ENCODE measurements around the gene TMEM269.

The TMEM269 gene

DNA sequence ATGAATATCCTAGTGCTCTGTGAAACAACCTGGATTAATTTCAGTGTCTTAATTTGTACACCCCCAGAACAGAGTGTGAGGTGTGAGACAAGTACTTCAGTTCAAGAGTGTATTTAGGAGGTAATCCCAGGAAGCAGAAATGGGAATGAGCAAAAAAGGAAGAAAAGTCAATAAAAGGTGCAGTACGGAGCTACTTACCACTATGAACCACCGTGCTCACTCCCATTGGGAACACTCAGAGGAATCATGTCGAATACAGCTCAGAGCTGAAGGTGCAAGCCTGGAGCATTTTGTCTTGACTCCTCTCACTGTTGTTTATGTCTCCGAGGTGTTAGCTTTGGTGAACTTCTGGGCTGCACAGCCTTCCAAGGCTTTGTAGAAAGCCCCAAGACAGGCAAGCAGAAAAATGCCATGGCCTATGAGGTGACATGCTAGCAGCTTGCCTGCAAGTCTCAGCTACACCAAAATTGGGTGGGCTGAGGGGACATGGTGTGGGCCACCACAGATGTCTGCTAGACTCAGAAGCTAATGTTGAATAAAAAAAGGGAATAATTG is 39.8 kb downstream of the TMEM269 start:
- Histone ChIP-seq H3K4me1 (ENCODE audit: insufficient read depth, low read length) (peaks cover 8% of the 10 kb centered on the region), H2AFZ (ENCODE audit: low read depth, low read length) (no peak overlapping the region), H3K27me3 (ENCODE audit: insufficient read depth, low read length) (no peaks in the 10 kb centered on the region), H3K4me3 (ENCODE audit: low read length) (no peak overlapping the region), H3K36me3 (ENCODE audit: insufficient read depth, low read length) (no peaks in the 10 kb centered on the region), H3K9me3 (ENCODE audit: low read length) (no peaks in the 10 kb centered on the region)

DNA sequence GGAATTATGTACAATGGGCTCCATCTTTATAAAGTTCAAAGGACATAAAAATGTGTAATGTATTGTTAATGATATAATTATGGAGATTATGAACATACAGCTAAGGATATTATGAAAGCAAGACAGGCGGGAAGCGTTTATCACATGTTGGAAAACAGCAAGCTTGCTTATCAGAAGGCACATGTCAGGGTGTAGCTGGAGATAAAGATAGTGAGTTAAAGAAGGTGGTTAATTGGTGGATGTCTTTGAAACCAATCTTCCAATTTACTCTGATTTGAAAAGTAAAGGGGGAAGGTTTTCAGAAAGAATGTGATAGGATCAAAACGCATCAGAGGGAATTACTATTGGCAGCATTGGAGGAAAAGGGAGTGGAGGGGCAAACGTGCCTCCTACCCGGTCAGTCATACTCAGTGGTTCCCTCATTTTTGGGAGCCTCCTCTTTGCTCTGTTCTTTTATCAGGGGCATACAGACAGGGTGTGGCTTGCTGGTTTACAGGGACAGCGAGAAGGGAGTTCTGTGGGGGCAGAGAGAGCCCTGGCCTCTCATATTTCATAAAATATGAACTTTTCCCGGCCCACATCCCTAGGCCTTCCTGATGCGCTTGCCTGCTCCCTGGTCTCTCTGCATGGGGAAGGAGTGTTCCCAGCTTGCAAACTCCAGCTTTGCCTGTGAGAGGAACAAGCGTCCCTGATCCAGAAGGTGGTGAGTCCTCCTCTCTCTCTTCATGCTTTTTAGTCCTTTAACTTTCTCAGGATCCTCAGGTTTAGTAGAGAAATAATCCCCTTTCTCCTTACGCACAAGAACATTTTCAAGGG is 40.5 kb downstream of the TMEM269 start:
- no peaks in the 10 kb centered on the region for H3K36me3 ChIP-seq (ENCODE audit: insufficient read depth, low read length)
- H3K27me3 ChIP-seq (ENCODE audit: insufficient read depth, low read length), result no peaks in the 10 kb centered on the region
- H3K4me3 ChIP-seq (ENCODE audit: low read length), result no peak overlapping the region
- no peak overlapping the region for H2AFZ ChIP-seq (ENCODE audit: low read depth, low read length)
- no peaks in the 10 kb centered on the region for H3K9me3 ChIP-seq (ENCODE audit: low read length)
- peaks cover 8% of the 10 kb centered on the region for H3K4me1 ChIP-seq (ENCODE audit: insufficient read depth, low read length)

DNA sequence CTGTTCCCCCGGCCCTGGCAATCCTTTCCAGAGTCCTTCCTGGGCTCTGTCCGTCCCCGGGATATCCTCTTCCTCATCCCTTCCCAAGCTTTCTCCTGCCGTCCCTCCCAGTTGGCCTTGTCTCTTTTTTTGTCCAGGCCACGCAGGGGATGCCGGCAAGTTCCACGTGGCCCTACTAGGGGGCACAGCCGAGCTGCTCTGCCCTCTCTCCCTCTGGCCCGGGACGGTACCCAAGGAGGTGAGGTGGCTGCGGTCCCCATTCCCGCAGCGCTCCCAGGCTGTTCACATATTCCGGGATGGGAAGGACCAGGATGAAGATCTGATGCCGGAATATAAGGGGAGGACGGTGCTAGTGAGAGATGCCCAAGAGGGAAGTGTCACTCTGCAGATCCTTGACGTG is 45.8 kb downstream of the TMEM269 start:
- H3K36me3 ChIP-seq (ENCODE audit: insufficient read depth, low read length), result no peaks in the 10 kb centered on the region
- H3K9me3 ChIP-seq (ENCODE audit: low read length), result no peaks in the 10 kb centered on the region
- peaks cover 4% of the 10 kb centered on the region for H3K4me1 ChIP-seq (ENCODE audit: insufficient read depth, low read length)
- H2AFZ ChIP-seq (ENCODE audit: low read depth, low read length), result no peak overlapping the region
- no peaks in the 10 kb centered on the region for H3K27me3 ChIP-seq (ENCODE audit: insufficient read depth, low read length)
- no peak overlapping the region for H3K4me3 ChIP-seq (ENCODE audit: low read length)

DNA sequence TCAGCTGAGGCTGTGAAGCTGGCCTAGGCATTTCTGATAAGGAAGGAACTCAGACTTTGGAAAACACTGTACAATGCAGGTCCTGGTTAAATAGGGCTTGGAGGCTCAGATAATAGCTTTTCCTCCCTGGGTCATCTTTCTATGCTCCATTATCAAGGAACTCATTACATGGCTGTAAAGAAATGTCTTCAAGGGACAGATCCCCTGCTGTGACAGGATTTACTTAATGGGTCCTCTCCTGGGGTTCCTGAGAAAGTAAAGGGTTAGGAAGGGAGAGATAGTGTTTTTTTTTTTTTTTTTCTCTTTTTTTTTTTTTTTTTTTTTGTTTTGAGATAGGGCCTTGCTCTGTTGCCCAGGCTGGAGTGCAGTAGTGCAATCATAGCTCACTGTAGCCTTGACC is 46.5 kb downstream of the TMEM269 start:
- H3K4me1 ChIP-seq (ENCODE audit: insufficient read depth, low read length), result peaks cover 4% of the 10 kb centered on the region
- no peaks in the 10 kb centered on the region for H3K9me3 ChIP-seq (ENCODE audit: low read length)
- H3K36me3 ChIP-seq (ENCODE audit: insufficient read depth, low read length), result no peaks in the 10 kb centered on the region

DNA sequence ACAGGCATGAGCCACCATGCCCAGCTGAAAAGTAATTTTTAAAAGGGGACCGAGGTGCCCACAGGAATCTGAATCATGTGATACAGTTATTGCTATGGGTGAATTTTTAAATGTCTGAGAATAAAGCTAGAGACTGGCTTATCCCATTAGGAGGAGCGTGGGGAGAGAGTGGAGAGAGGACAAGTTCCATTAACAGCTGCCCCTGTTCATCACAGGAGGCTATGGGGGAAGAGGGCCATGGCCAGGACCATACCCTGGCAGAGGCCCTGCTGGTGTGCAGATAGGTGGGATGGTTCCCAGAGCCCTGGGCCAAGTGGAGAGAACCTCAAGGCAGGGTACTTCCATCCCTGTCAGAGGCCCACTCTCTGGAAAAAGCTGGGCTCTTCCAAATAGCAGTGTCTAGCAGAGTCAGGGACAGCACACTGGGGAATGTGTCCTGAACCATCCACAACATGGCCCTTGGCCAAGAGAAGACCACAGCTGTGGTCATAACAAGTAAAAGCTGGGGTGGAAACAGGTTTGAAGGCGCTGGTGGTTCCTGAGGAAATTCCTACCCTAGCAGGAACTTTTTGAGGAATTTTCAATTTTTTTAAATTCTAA is 48.0 kb downstream of the TMEM269 start:
- H2AFZ ChIP-seq (ENCODE audit: low read depth, low read length), result no peak overlapping the region
- H3K4me3 ChIP-seq (ENCODE audit: low read length), result no peak overlapping the region
- no peaks in the 10 kb centered on the region for H3K27me3 ChIP-seq (ENCODE audit: insufficient read depth, low read length)
- H3K36me3 ChIP-seq (ENCODE audit: insufficient read depth, low read length), result no peaks in the 10 kb centered on the region
- peaks cover 4% of the 10 kb centered on the region for H3K4me1 ChIP-seq (ENCODE audit: insufficient read depth, low read length)
- H3K9me3 ChIP-seq (ENCODE audit: low read length), result no peaks in the 10 kb centered on the region

More for the DNA sequence above, 46.5 kb downstream of the TMEM269 start:
- Histone ChIP-seq H3K4me3 (ENCODE audit: low read length) (no peak overlapping the region), H3K27me3 (ENCODE audit: insufficient read depth, low read length) (no peaks in the 10 kb centered on the region), H2AFZ (ENCODE audit: low read depth, low read length) (no peak overlapping the region)

DNA sequence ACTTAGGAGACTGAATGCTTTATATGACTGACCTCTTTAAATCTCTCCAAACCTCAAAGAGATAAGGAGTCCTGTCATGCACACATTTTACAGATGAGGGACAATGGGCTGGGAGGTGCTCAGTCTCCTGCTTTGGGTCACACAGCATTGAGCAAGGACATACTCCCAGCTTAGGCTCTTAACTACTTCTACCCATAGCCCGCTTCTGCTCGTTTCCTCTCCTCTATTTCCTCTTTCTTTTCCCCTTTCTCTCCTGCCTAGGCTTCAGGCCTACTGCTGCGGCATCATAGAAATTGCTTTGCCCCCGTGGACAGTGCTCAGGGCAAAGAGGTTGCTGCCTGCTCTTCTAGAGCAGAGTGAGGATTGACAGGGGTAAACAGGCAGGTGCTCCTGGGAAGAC is 49.2 kb downstream of the TMEM269 start:
- Histone ChIP-seq H3K4me3 (ENCODE audit: low read length) (no peak overlapping the region), H3K36me3 (ENCODE audit: insufficient read depth, low read length) (no peaks in the 10 kb centered on the region), H3K27me3 (ENCODE audit: insufficient read depth, low read length) (no peaks in the 10 kb centered on the region), H2AFZ (ENCODE audit: low read depth, low read length) (no peak overlapping the region), H3K9me3 (ENCODE audit: low read length) (no peaks in the 10 kb centered on the region), H3K4me1 (ENCODE audit: insufficient read depth, low read length) (peaks cover 4% of the 10 kb centered on the region)

DNA sequence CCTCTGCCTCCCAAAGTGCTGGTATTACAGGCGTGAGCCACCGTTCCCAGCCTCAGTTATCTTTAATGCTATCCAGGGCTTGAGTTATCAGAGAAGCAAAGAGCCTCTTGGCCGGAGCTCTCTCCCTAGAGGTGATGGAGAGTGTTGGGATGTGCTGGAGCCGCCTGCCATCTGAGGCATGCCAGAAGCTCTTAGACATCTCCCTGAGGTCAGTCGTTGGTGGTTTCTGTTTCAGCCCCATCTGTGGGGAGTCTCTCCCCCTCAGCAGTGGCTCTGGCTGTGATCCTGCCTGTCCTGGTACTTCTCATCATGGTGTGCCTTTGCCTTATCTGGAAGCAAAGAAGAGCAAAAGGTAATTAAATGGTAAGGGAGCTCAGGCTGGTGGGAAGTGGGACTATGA is 50.0 kb downstream of the TMEM269 start:
- no peaks in the 10 kb centered on the region for H3K36me3 ChIP-seq (ENCODE audit: insufficient read depth, low read length)
- H3K9me3 ChIP-seq (ENCODE audit: low read length), result no peaks in the 10 kb centered on the region
- H3K4me3 ChIP-seq (ENCODE audit: low read length), result no peak overlapping the region

DNA sequence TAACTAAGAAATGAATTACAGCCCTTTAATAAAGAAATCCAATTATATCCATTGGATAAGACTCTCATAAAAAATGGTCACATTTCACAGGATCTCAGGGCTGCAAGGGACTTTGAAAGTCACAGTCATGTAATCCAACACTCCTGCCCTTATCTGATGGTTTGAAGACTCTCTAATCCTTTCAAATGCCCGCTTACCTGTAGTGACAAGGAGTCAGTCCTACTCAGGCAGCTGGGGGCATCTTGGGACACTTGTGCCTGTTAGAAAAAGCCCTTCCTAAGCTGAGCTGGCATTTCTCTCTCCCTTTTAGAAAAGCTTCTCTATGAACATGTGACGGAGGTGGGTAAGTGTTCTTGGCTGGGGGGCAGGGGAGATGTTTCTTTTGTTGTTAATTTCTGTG is 50.6 kb downstream of the TMEM269 start:
- Histone ChIP-seq H3K27me3 (ENCODE audit: insufficient read depth, low read length) (no peaks in the 10 kb centered on the region), H3K36me3 (ENCODE audit: insufficient read depth, low read length) (no peaks in the 10 kb centered on the region), H3K4me1 (ENCODE audit: insufficient read depth, low read length) (no peaks in the 10 kb centered on the region), H2AFZ (ENCODE audit: low read depth, low read length) (no peak overlapping the region), H3K4me3 (ENCODE audit: low read length) (no peak overlapping the region), H3K9me3 (ENCODE audit: low read length) (no peaks in the 10 kb centered on the region)

More for the DNA sequence above, 50.0 kb downstream of the TMEM269 start:
- Histone ChIP-seq H2AFZ (ENCODE audit: low read depth, low read length) (no peak overlapping the region), H3K27me3 (ENCODE audit: insufficient read depth, low read length) (no peaks in the 10 kb centered on the region), H3K4me1 (ENCODE audit: insufficient read depth, low read length) (no peaks in the 10 kb centered on the region)

DNA sequence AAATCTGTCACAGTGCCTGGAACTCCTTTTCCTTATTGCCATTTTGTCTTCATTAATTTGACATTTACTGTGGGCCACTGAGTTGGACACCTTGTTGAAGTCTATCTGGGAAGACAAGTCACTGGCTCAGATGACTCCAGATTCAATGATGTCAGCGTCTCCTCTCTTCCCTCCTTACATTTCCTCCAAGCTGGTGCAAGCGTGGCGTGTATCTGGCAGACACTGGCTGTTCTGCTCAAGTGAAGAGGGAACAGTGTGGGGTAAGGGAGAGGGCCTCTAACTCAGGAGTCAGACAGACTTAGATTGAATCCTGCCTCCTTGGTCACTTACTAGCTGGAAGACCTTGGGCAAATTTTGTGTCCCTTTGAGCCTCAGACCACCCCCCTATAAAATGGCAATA is 52.9 kb downstream of the TMEM269 start:
- H3K9me3 ChIP-seq (ENCODE audit: low read length), result no peaks in the 10 kb centered on the region
- H2AFZ ChIP-seq (ENCODE audit: low read depth, low read length), result no peak overlapping the region
- H3K27me3 ChIP-seq (ENCODE audit: insufficient read depth, low read length), result no peaks in the 10 kb centered on the region
- no peaks in the 10 kb centered on the region for H3K36me3 ChIP-seq (ENCODE audit: insufficient read depth, low read length)
- H3K4me3 ChIP-seq (ENCODE audit: low read length), result no peak overlapping the region
- H3K4me1 ChIP-seq (ENCODE audit: insufficient read depth, low read length), result no peaks in the 10 kb centered on the region

DNA sequence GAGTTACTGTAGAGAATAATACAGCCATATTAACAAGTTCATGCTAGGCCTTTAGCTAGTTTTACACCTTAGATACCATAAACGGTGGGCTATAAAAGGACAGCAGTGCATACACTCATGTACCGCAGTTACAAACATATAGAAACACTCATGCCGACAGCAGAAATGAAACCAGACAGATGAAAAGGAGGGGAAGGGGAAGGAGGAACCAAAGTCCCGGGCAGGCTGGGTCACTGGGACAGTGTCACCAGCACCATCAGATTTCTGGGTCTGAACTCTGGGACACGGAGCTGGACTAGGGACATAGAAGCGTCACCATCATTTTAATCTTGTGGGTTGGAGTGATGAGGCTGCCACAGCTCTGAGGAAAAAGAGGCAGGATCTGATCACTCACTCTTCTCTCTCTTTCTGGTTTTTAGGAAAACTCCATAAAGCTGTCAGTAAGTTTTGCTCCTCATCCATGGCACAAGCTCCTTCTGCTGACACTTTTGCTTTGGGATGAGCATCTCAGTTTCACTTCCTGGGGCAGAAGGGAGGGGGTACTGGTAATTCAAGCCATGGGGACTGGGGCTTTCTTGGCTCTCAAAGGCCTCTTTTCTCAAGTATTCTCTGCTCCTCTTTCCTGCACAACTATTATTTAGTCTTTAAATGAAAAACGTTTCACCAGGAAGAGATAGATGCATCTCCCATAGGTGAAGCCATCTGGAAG is 53.8 kb downstream of the TMEM269 start:
- Histone ChIP-seq H3K4me3 (ENCODE audit: low read length) (no peak overlapping the region), H3K4me1 (ENCODE audit: insufficient read depth, low read length) (no peaks in the 10 kb centered on the region), H3K36me3 (ENCODE audit: insufficient read depth, low read length) (no peaks in the 10 kb centered on the region), H2AFZ (ENCODE audit: low read depth, low read length) (no peak overlapping the region), H3K9me3 (ENCODE audit: low read length) (no peaks in the 10 kb centered on the region), H3K27me3 (ENCODE audit: insufficient read depth, low read length) (no peaks in the 10 kb centered on the region)

DNA sequence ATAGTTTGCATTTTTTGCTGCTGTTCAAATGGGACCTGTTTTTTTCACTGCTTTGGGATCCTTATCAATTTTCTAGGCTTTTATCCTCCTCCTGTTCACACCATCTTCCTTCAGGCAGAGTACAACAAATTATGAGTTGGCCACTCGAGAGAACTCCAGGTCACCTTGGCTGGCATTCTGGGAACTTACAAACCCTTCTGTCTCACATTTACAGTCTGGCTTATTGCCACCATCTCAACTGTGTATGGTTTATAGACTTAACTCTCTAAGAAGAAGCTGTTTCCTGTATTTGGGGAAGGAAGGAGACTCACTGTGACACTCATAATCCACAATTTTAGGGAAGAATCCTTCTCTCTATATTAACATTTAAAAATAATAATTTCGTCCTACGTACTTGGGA is 56.2 kb downstream of the TMEM269 start:
- Histone ChIP-seq H3K9me3 (ENCODE audit: low read length) (no peaks in the 10 kb centered on the region), H3K4me1 (ENCODE audit: insufficient read depth, low read length) (no peaks in the 10 kb centered on the region), H3K36me3 (ENCODE audit: insufficient read depth, low read length) (no peaks in the 10 kb centered on the region), H3K4me3 (ENCODE audit: low read length) (no peak overlapping the region), H3K27me3 (ENCODE audit: insufficient read depth, low read length) (no peaks in the 10 kb centered on the region), H2AFZ (ENCODE audit: low read depth, low read length) (no peak overlapping the region)

DNA sequence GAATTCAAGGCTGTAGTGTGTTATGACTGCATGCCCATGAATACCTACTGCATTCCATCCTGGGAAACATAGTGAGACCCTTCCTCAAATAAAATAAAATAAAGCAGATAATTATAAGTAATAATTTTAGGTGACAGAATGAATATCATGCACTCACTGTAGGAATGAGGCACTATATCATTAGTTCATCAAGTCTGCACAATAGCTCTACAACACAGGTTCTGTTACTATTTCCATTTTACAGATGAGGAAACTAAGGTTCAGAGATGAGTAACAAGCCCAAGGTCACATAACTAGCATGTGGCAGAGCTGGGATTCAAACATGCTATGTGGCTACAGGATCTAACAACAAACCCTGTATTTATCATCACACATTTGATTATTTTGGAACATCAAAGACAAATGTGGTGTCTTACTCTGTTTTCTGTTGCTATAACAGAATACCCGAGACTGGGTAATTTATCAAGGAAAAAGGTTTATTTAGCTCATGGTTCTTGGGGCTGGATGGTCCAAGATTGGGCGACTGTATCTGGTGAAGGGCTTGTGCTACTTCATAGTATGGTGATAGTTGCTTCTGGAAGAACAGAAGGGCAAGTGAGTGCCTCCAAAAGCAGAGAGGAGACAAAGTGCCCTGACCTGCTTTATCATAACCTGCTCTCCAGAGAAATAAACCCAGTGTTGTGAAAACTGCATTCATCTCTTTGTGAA is 56.8 kb downstream of the TMEM269 start:
- no peaks in the 10 kb centered on the region for H3K9me3 ChIP-seq (ENCODE audit: low read length)
- no peak overlapping the region for H2AFZ ChIP-seq (ENCODE audit: low read depth, low read length)
- no peaks in the 10 kb centered on the region for H3K27me3 ChIP-seq (ENCODE audit: insufficient read depth, low read length)
- H3K4me1 ChIP-seq (ENCODE audit: insufficient read depth, low read length), result no peaks in the 10 kb centered on the region
- no peak overlapping the region for H3K4me3 ChIP-seq (ENCODE audit: low read length)
- H3K36me3 ChIP-seq (ENCODE audit: insufficient read depth, low read length), result no peaks in the 10 kb centered on the region
